Prostate gland (tissue), 2 donors: Measurements from ENCODE around the gene RPRD1B. TPM values are rescaled to one million over a fixed set of nuclear protein-coding genes. Genes with fewer than 3 reads are reported as not detected.
"Not testable (repeated sequence)": the region's sequence is repeated elsewhere in the genome, so short reads cannot be mapped to it uniquely, and the experiment has no call there.

Experiments
- DNase-seq: peaks from one replicate; pipeline ENCODE4 v3.0.0-alpha.2; 2019; ENCODE audit warnings: low spot score
- H3K27ac ChIP-seq, 2 donors: fragments of 200-600 bp; sonication (generic); 2 replicates each; pipeline ENCODE4 v1.5.1; 2017 to 2019
- H3K27me3 ChIP-seq: fragments of 200-600 bp; sonication (generic); replicated peaks from 2 replicates; pipeline ENCODE4 v1.5.1; 2019; ENCODE audit not compliant: insufficient read depth
- H3K36me3 ChIP-seq, 2 donors: fragments of 200-600 bp; sonication (generic); 1 replicate in 1 of 2; 2 replicates in 1 of 2; pipeline versions ENCODE4 v1.5.1 to v1.8.1; 2017 to 2019
- H3K4me1 ChIP-seq: fragments of 200-600 bp; sonication (generic); replicated peaks from 2 replicates; pipeline ENCODE4 v1.5.1; 2019
- H3K4me3 ChIP-seq, 2 donors: fragments of 200-600 bp; sonication (generic); 2 replicates each; pipeline ENCODE4 v1.5.1; 2017 to 2019
- H3K9me3 ChIP-seq: fragments of 200-600 bp; sonication (generic); 2 replicates; pipeline ENCODE4 v1.5.1; 2017
- CTCF ChIP-seq, 4 experiments: fragments of 200-600 bp in 2 of 4; fragments of 450-650 bp in 2 of 4; sonication (generic) in 2 of 4; IDR thresholded peaks; 1 replicate in 3 of 4; 2 replicates in 1 of 4; pipeline ENCODE4 v1.5.1; 2016 to 2019; ENCODE audit warnings: antibody characterized with exemption in 4 of 4, mild to moderate bottlenecking in 2 of 4, moderate library complexity in 2 of 4
- POLR2A ChIP-seq: fragments of 450-650 bp; IDR thresholded peaks from one replicate; pipeline ENCODE4 v1.6.1; 2016; ENCODE audit warnings: antibody characterized with exemption, mild to moderate bottlenecking
- POLR2AphosphoS5 ChIP-seq: sonication (generic); formaldehyde crosslinking; IDR thresholded peaks from one replicate; pipeline ENCODE4 v1.6.1; 2017; ENCODE audit warnings: antibody characterized with exemption
- WGBS: methylation state at CpG from one replicate; pipeline ENCODE4 v1.1.5; 2018; 5-methylcytosine and 5-hydroxymethylcytosine counted together
- intact Hi-C: fragments of 100-400 bp; cut with DNase I; formaldehyde crosslinking; loops from one replicate; pipeline ENCODE4 v1.14.2; 2022
- total RNA-seq, 2 donors: library from RNA; depleted of rRNA; stranded (reverse); fragments of >200 nt; gene quantifications; one replicate each; pipeline ENCODE4 v1.1.0, GENCODE V29; 2016

RPRD1B gene
- total RNA-seq, 2 donors from 2014 or later: 21.9 to 27.5 TPM

- Histone ChIP-seq H3K27me3 (no peaks in the 10 kb centered on the region), H3K36me3 (no peaks in the 10 kb centered on the region), H3K4me1 (no peaks in the 10 kb centered on the region), H3K27ac (no peak overlapping the region), H3K9me3 (no peaks in the 10 kb centered on the region), H3K4me3 (no peak overlapping the region)
- intact Hi-C loops: no loop called here
- TF ChIP-seq POLR2AphosphoS5: no peak
- no peak for DNase-seq
- 92% methylated on average over 5 of the region's 5 CpGs for WGBS
Measured at GRCh38 chr20:38008233-38008944, 25.2 kb upstream of the RPRD1B start.

GRCh38 chr20:38009416-38009815, 24.1 kb upstream of the RPRD1B start:
- intact Hi-C loops, H3K27ac ChIP-seq, H3K9me3 ChIP-seq, H3K4me1 ChIP-seq, H3K4me3 ChIP-seq, H3K27me3 ChIP-seq, H3K36me3 ChIP-seq, DNase-seq: not testable (repeated sequence)
- WGBS: 95% methylated on average over 5 of the region's 5 CpGs

DNA sequence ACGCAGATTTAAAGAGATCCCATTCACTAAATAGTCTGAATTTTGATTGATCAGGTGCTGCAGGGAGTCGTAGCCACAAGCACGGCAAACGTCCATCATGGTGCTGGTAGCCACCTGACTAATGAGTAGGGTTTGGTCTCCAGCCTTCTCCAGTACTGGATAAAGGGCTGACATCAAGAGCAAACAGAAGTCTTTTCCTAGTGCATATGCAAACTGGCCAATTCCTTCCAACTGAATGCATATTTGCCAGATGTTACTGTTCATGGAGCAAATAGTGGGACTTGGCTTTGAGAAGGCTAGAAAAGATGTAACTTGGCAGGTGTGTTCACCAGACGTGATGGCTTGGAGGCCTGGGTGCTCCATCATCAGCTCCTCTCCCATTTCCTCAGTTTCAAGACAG, 21.9 kb upstream of the RPRD1B start:
- 92% methylated on average over 5 of the region's 5 CpGs for WGBS
- Histone ChIP-seq H3K27me3 (no peaks in the 10 kb centered on the region), H3K9me3 (no peaks in the 10 kb centered on the region), H3K36me3 (no peaks in the 10 kb centered on the region), H3K4me3 (no peak overlapping the region), H3K27ac (no peak overlapping the region), H3K4me1 (no peaks in the 10 kb centered on the region)
- intact Hi-C loops: no loop called here
- DNase-seq: no peak
- TF ChIP-seq CTCF (IDR thresholded peaks at IDR 0.05): no peak
- no peak for TF ChIP-seq POLR2AphosphoS5
- TF ChIP-seq POLR2A: no peak

DNA sequence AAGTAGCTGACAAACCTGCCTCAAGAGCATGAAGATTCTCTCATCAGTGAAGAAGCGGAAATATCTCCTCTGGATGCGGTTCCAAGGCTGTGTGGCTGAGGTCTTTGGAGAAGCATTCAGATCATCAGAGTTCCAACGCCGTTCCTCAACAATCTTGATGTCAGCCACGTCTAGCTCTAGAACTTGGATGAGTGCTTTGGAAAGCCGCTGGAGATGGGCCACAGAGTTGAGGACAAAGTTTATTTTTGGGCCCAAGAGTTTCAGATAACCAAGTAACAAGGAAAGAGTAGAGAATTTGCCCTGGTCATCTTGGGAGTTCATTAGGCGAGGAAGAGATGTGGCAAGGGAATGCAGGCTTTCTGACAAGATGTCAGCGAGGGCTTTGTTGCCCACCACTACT, 21.2 kb upstream of the RPRD1B start:
- no peaks in the 10 kb centered on the region for H3K36me3 ChIP-seq

GRCh38 chr20:38013887-38014286, 19.7 kb upstream of the RPRD1B start:
- Histone ChIP-seq H3K9me3 (no peaks in the 10 kb centered on the region), H3K27ac (no peak overlapping the region), H3K4me1 (no peaks in the 10 kb centered on the region), H3K36me3 (no peaks in the 10 kb centered on the region), H3K4me3 (no peak overlapping the region), H3K27me3 (no peaks in the 10 kb centered on the region)
- 88% methylated on average over 2 of the region's 2 CpGs for WGBS
- no peak for TF ChIP-seq CTCF (IDR thresholded peaks at IDR 0.05)
- intact Hi-C loops: no loop called here
- DNase-seq: no peak

More for the DNA sequence above, 21.2 kb upstream of the RPRD1B start:
- intact Hi-C loops: no loop called here
- no peaks in the 10 kb centered on the region for H3K4me1 ChIP-seq
- no peak overlapping the region for H3K27ac ChIP-seq
- 96% methylated on average over 8 of the region's 8 CpGs for WGBS
- DNase-seq: no peak
- TF ChIP-seq POLR2A: no peak
- no peak for TF ChIP-seq POLR2AphosphoS5
- no peak for TF ChIP-seq CTCF (IDR thresholded peaks at IDR 0.05)
- no peaks in the 10 kb centered on the region for H3K9me3 ChIP-seq
- H3K4me3 ChIP-seq: no peak overlapping the region
- no peaks in the 10 kb centered on the region for H3K27me3 ChIP-seq

- WGBS: 100% methylated on average over 1 of the region's 1 CpG
- H3K4me3 ChIP-seq: no peak overlapping the region
- no peak overlapping the region for H3K27ac ChIP-seq
- H3K4me1 ChIP-seq: no peaks in the 10 kb centered on the region
- no peaks in the 10 kb centered on the region for H3K9me3 ChIP-seq
- intact Hi-C loops: no loop called here
- no peaks in the 10 kb centered on the region for H3K36me3 ChIP-seq
- TF ChIP-seq CTCF (IDR thresholded peaks at IDR 0.05): no peak
- no peak for TF ChIP-seq POLR2AphosphoS5
- TF ChIP-seq POLR2A: no peak
- H3K27me3 ChIP-seq: no peaks in the 10 kb centered on the region
- DNase-seq: no peak
Measured at GRCh38 chr20:38017959-38018358, 15.6 kb upstream of the RPRD1B start.
